Retinal pigment epithelial cell (primary cell): Measurements from ENCODE around the gene RPL3.

ENCODE experiments used
- DNase-seq: peaks from one replicate; pipeline ENCODE4 v3.0.0-alpha.2; 2010; ENCODE audit warnings: low read depth
- H3K4me3 ChIP-seq: 2 replicates; pipeline ENCODE4 v1.5.1; 2011; ENCODE audit warnings: mild to moderate bottlenecking, low read length, control low read depth, moderate library complexity
- TF ChIP-seq, protein P1 (sequence below): conservative IDR thresholded peaks from 2 replicates; pipeline ENCODE4 v1.5.1; 2011; ENCODE audit warnings: low read depth, low read length, control low read depth, inconsistent platforms

Gene RPL3

DNA sequence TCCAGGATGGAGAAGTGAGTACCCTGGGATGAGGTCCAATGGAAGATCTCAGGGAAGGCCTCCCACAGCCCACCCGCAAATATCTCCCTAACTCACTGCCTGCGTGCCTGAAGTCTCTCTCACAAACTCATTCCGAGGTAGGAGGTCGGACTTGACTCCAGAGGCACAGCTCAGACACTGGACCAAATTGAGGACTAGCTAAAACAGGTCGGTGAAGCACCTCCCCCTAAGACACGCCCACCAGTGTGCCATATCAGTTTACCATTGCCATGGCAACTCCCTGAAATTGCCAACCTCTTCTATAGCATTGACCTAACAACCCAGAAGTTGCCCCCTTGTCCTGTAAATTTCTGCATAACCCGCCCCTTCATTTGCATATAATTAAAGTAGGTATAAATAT, 17.5 kb downstream of the RPL3 start:
- TF ChIP-seq, protein P1, sequence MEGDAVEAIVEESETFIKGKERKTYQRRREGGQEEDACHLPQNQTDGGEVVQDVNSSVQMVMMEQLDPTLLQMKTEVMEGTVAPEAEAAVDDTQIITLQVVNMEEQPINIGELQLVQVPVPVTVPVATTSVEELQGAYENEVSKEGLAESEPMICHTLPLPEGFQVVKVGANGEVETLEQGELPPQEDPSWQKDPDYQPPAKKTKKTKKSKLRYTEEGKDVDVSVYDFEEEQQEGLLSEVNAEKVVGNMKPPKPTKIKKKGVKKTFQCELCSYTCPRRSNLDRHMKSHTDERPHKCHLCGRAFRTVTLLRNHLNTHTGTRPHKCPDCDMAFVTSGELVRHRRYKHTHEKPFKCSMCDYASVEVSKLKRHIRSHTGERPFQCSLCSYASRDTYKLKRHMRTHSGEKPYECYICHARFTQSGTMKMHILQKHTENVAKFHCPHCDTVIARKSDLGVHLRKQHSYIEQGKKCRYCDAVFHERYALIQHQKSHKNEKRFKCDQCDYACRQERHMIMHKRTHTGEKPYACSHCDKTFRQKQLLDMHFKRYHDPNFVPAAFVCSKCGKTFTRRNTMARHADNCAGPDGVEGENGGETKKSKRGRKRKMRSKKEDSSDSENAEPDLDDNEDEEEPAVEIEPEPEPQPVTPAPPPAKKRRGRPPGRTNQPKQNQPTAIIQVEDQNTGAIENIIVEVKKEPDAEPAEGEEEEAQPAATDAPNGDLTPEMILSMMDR: no peak

DNA sequence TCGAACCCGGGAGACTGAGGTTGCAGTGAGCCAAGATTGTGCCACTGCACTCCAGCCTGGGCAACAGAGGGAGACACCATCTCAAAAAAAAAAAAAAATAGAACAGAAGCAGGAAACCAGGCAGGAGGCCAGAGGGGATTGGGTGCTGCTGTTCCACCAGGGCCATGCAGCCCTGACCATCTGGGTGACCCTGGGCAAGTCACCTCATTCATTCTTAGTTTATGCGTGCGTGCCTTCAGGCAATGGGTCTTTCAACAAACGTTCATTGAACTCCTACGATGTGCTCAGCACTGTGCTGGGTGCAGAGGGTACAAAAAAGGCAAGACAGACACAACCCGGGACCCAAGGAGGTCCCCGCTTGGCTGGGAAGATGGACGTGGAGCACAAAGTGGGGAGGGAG, 18.3 kb downstream of the RPL3 start:
- TF ChIP-seq, protein P1: no peak
- no peak overlapping the region for H3K4me3 ChIP-seq
- DNase-seq: no peak

More for the DNA sequence above, 17.5 kb downstream of the RPL3 start:
- no peak overlapping the region for H3K4me3 ChIP-seq
- DNase-seq: no peak

DNA sequence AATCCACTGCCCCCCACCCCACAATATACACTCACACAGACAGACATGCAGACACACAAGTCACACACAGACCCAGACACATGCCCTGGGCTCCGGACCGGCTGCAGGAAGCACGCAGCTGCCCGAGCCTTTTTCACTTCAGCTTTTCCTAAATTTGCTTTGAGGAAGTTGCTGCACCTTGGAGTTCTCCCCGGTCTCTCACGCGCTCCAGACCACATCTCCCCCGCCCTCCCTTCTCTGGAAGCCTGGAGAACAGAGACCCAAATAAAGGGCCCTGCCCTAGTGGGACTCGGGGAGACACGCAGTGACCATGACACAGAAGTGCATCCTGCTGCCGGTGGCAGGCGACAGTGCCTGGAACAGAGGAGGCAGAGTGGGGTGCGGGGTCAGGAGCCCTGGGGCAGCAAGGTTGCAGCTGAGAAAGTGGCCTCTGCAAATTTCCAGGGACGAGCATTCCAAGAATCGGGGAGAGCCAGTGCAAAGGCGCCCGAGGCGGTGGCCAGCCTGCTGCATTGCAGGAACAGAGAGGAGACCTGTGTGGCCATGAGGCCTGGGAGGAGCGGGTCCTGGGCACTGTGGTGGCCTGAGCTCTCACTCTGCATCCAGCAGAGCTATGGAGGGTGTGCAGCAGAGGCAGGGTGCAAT, 19.1 kb downstream of the RPL3 start:
- H3K4me3 ChIP-seq: no peak overlapping the region
- DNase-seq: no peak
- TF ChIP-seq, protein P1: no peak

DNA sequence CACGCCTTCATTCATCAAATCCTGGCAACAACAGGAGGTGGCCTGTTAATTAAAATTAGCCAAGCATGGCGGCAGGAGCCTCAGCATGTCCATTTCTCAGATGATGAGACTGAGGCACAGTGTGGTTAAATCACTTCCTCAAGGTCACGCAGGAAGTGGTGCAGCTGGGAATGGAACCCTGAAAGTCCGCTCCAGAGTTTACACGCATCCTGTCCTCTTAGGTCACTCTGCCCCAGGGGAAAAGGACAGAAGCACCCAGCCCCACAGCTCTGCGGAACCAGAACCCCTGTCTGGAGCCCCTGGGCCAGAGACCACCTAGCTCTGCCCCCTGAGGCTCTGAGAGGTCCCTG, 19.6 kb downstream of the RPL3 start:
- no peak overlapping the region for H3K4me3 ChIP-seq
- no peak for DNase-seq
- TF ChIP-seq, protein P1: no peak

DNA sequence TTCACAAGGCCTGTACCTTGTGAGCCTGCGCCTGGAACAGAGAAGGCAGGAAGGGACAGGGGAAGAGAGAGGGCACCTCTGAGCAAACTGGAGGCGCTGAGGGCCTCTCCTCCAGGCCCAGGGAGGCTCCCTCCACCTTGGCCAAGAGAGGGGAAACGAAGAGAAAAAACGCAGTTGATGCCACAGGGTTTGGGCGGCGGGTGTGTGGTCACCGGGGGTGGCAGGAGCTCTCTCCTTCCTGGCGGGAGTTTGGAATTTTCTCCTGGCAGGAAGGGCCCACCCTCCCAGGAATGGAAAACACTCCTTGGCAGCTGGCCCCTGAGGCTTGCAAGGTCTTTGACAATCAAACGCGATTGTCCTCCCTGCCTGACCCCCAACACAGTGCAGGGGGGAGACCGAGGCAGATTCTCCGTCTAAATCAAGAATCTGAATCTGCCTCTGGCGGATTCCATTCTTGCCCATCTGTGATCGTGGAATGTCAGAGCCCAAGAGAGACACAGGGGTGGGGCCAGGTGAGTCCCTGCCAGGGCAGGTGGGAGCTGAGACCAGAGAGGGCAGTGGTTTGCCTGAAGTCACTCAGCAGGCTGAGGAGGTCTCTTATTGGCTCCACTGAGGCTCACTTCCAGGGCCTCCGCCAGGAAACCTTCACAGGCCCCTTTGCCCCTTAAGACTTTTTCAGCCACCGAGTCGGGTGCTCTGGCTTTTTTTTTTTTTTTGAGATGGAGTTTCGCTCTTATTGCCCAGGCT, 21.0 kb downstream of the RPL3 start:
- H3K4me3 ChIP-seq: no peak overlapping the region
- no peak for DNase-seq
- TF ChIP-seq, protein P1: no peak

DNA sequence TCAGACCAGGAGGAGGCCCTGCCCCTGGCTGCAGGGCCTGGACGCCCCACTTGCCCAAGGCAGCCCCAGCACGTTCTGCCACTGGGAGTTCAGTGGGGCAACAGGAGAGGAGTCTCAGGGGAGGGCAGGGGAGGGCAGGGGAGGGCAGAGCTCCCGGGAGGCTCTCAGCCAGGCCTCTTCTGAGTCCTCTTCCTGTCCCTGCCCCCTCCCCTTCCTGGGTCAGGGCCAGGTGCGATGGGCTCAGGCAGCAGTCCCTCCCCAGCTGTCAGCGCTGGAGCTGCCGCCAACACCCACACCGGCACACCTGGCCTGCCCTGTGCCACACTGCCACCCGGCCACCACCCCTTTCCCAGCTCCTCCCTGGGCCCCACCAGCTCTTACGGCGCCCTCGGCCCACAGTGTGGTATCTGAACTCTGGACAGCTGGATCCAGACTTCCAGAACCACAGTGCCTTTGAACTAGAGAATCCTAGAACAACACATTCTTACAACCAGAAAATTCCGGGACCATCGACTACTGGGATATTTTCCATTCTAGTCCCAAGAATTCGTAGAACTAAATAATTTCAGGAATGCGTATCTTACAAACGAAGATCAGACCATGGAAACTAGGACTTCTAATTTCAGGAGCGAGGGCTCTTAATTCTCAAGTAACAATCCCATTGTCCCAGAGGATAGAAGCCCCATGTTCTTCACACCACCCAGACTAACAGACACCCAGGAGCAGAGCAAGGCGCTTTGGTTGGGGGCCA, 21.8 kb downstream of the RPL3 start:
- TF ChIP-seq, protein P1: no peak
- DNase-seq: no peak
- H3K4me3 ChIP-seq: no peak overlapping the region
